HG02852 (cell line): ENCODE data around the gene TPRG1.
A peak's percentile ranks its signal among the peaks of the same experiment; 100 is the strongest.

ENCODE experiments used
- ATAC-seq: cut with Tn5 transposase; IDR thresholded peaks from one replicate; pipeline ENCODE4 v1.9.1; 2021; ENCODE audit warnings: mild to moderate bottlenecking, moderate library complexity; ENCODE audit not compliant: unreplicated experiment

TPRG1 gene

GRCh38 chr3:189276444-189277219 is 104.9 kb downstream of the TPRG1 start:
- ATAC-seq, result no peak

DNA sequence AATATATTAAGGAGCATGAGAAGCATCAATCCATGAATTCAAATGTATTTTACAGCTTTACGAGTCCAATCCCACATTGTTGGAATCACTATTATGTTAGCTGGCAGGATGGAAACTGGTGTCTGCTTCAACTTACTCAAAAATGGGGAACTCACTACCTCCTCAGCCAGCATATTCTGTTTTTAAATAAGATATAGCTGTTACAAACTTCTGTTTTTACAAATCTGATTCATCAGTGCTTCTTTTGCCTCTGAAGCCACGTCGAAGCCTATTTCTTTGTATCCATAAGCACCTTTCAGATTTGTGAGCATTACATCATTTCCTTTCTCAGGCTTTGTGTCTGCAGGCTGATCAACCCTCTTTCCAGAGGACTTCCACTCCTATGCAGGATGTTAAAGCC is 105.9 kb downstream of the TPRG1 start:
- no peak for ATAC-seq

GRCh38 chr3:189278221-189278620 is 106.5 kb downstream of the TPRG1 start:
- ATAC-seq, result no peak

DNA sequence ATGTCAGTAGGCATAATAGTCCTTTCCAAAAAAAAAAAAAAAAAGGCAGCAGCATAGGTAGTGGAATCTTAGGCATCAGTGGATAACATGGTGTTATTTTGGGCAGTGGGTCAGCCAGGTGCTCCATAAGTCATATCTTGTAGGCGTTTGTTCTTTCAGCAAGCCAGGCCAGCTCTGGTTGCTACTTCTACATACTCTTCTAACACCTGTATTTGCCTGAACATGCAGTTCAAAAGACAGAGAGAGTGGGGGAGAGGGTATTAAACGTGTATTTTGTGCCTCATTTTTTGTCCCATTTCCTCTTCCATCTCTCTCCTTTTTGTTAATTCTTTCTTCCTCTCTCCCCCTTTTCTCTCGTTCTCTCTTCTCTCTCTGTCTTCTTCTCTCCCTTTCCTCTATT is 110.4 kb downstream of the TPRG1 start:
- no peak for ATAC-seq

- ATAC-seq, result no peak
These were observed 111.0 kb downstream of the TPRG1 start for GRCh38 chr3:189282741-189283140.

DNA sequence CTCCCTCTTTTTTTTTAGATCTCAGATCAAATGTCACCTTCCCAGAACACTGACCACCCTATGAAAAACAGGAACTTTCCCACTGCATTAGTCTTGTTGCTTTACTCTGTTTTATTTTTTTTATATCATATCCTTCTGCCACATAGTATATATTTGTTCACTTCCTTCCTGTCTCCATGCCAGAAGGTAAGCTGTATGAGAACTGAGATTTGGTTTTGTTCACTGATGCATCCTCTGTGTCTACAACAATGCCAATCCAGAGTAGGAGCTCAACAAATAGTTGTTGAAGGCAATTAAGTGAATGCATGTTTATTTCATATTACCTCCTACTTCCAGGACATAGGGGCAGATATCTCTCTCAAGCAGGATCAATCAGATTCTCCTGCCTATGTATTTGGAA is 114.4 kb downstream of the TPRG1 start:
- ATAC-seq, result no peak

DNA sequence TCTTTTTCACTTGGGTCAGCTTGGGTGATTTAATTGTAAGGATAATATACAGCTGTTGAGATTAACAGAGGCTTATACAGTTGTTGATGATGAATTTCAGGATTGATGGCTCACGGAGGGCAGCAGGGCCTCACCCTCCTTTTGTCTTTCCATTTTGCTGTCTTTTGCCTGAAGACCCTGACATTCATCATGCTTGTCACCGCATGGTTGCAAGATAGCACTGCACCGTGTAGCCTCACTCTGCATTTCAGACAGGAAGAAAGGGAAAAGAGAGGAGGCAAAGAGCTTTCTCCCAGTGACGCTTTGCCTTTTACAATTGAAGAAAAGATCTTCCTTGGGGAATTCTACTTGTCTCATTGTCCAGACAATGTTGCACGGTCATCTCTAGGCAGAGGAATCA is 115.1 kb downstream of the TPRG1 start:
- ATAC-seq, result no peak

- ATAC-seq, result peak; percentile 96
These were observed 116.8 kb downstream of the TPRG1 start for GRCh38 chr3:189288348-189289235.

- ATAC-seq, result no peak
These were observed 117.5 kb downstream of the TPRG1 start for GRCh38 chr3:189289251-189289650.

GRCh38 chr3:189292667-189293484 is 121.1 kb downstream of the TPRG1 start:
- no peak for ATAC-seq

DNA sequence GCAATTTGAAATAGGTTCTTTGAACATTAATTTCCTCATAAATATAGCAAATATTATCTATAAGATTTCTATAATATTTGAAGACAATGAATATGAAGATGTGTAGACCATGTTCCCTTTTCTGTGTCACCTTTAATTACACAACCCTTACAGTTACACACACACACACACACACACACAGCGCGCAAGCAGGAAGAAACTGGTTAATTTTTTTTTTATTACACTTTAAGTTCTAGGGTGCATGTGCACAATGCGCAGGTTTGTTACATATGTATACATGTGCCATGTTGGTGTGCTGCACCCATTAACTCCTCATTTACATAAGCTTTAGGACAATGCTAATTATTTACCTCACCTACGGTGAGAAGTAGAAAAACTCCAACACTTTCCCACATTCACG is 122.9 kb downstream of the TPRG1 start:
- ATAC-seq, result no peak

GRCh38 chr3:189295089-189295488 is 123.3 kb downstream of the TPRG1 start:
- ATAC-seq, result no peak

DNA sequence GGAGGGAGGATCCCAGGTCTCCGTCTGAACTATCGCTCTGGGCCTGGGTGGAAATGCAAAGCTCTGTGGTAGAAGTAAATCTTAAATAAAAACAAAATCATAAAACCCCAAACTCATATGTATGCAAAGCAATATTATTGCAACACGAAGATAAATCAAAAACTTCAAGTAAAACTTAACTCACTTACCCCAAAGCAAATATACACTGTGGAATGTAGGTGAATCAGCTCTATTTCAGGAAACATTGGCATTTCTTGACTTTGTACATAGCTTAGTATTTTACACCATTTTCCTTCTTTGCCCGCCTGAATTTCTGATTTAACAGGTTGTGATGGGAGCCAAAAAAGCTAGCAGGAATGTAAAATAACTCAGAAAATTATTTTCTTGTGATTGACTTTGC is 126.2 kb downstream of the TPRG1 start:
- no peak for ATAC-seq

- ATAC-seq, result no peak
These were observed 127.0 kb downstream of the TPRG1 start for GRCh38 chr3:189298469-189299375.

DNA sequence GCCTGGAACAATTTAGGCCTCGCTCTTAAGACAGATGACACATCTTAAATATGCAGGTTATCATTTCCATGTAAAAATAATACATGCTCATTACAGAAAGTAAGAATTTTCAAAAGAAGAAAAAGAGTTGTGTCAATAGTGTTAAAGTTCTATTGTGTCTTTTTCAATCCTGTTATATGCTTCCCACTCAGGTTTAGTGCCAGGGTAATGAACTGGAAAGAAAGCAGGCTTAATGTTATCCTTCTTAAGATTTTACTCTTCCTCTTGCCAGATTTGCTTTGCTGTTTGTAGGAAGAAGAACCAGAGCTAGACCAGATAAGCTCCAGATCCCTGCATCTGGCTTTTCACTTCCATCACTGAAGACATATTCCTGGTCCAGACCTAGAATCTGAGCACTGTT is 128.6 kb downstream of the TPRG1 start:
- ATAC-seq, result no peak

DNA sequence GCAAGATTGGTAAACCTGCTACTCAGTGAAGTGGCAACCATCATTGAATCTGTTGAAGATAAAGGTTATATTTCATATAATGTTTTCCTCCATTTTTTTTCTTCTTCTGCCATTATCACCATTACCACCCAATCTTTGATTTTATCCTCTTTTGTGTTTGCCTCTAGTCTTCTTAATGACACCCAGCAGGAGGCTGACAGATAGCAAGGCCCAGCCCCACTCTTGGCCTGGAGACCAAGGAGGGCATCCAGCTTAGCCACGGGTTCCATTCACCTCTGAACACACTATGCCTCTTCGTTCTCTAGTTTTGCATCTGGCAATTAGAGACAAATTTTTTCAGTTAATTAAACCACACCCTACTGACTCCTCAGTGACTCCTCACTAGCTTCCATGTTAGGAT is 129.7 kb downstream of the TPRG1 start:
- no peak for ATAC-seq

DNA sequence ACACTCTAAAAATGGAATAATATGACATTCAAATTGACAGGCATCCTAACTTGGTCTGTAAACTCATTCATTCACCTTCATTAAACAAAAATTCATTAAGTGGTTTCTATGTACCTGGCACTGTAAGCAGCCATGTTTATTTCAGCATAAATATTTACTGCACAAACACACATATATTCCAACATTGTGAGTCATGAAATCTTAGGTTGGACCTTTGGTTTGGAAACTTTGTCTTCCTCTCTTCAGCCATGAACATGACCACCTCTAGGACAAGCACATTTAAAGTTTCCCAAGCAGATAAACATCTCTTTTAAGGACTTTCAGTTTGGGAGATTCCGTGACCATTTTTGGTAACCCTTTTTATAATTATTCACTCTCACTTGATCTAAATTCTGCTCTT is 131.8 kb downstream of the TPRG1 start:
- no peak for ATAC-seq

GRCh38 chr3:189304465-189305351 is 132.9 kb downstream of the TPRG1 start:
- ATAC-seq, result no peak

DNA sequence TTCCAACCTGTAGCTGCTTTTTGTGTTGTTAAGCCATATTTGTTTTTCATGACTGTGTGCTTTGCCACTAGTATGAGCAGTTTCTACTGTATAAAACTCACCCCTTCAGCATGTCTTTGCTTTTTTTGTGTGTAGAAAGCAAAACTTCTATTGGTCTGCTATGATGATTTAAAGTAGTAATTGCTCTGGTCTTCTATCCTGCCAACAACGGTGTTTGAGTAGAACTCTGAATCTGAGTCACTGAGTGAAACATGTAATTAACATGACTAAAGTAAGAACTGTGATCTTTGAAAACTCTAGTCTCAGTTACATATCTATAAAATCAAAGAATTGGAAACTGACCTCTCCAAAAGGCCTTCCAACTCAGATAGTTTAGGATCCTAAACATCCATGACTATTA is 133.6 kb downstream of the TPRG1 start:
- peak; percentile 64 for ATAC-seq
